A549 (cell line): ENCODE data around the gene PRR19. TPM values are rescaled to one million over a fixed set of nuclear protein-coding genes. Genes with fewer than 3 reads are reported as not detected.
A peak's percentile ranks its signal among the peaks of the same experiment; 100 is the strongest.
"Not testable (repeated sequence)": the region's sequence is repeated elsewhere in the genome, so short reads cannot be mapped to it uniquely, and the experiment has no call there.

Source experiments
- ATAC-seq, 2 experiments: fragments of 200-7000 bp in 1 of 2; fragments of >200 bp in 1 of 2; cut with Nextera tagmentation in 1 of 2; cut with Tn5 transposase in 1 of 2; 3 replicates each; pipeline versions ENCODE4 v1.8.0 to v1.9.1; 2018 to 2020; ENCODE audit warnings: mild to moderate bottlenecking in 1 of 2, moderate library complexity in 1 of 2
- CTCF ChIA-PET: fragments of 300-600 bp; sonication (Branson Sonifier 250); formaldehyde crosslinking; extraction: SDS; loops from one replicate; lab custom pipeline; 2021; ENCODE audit warnings: antibody characterized with exemption, inconsistent platforms; lab: Yijun Ruan, JAX
- POLR2A ChIA-PET: fragments of 350-600 bp; formaldehyde crosslinking; extraction: SDS; loops from one replicate; lab custom pipeline; 2021; ENCODE audit warnings: antibody characterized with exemption, inconsistent platforms; lab: Yijun Ruan, JAX
- DNase-seq, 2 experiments: peaks; one replicate each; pipeline versions ENCODE4 v3.0.0 to v3.0.0-alpha.2; 2011 to 2016; ENCODE audit warnings: low read depth in 1 of 2, low spot score in 1 of 2
- FAIRE-seq: peaks from 2 replicates; lab custom pipeline; 2011; peaks lifted over from hg19 to GRCh38; lab: Jason Lieb, UNC
- H3K27ac ChIP-seq, 2 experiments: fragments of >200 bp; sonication (Bioruptor Twin); formaldehyde crosslinking; 3 replicates each; pipeline ENCODE4 v1.5.1; 2016 to 2017
- H3K4me1 ChIP-seq: fragments of >200 bp; sonication (Bioruptor Twin); formaldehyde crosslinking; 3 replicates; pipeline ENCODE4 v1.6.1; 2016
- H3K4me2 ChIP-seq: fragments of >200 bp; sonication (Bioruptor Twin); formaldehyde crosslinking; 3 replicates; pipeline ENCODE4 v1.6.1; 2016
- H3K4me3 ChIP-seq: fragments of >200 bp; sonication (Bioruptor Twin); formaldehyde crosslinking; 3 replicates; pipeline ENCODE4 v1.5.1; 2016
- H3K9me3 ChIP-seq: fragments of >200 bp; sonication (Bioruptor Twin); formaldehyde crosslinking; 3 replicates; pipeline ENCODE4 v1.6.1; 2016
- CHD4 ChIP-seq: fragments of 200-600 bp; sonication (generic); IDR thresholded peaks from 2 replicates; pipeline ENCODE4 v1.6.1; 2016; ENCODE audit warnings: antibody characterized with exemption, mild to moderate bottlenecking, borderline replicate concordance
- CTCF ChIP-seq: fragments of >200 bp; sonication (Bioruptor Twin); formaldehyde crosslinking; IDR thresholded peaks from 3 replicates; pipeline ENCODE4 v1.5.1; 2016
- EHF ChIP-seq: fragments of 250-450 bp; sonication (Bioruptor Pico); IDR thresholded peaks from 2 replicates; pipeline ENCODE4 v1.5.0; 2020; ENCODE audit warnings: mild to moderate bottlenecking
- EP300 ChIP-seq, 2 experiments: fragments of >200 bp; sonication (Bioruptor Twin); formaldehyde crosslinking; IDR thresholded peaks; 2 replicates in 1 of 2; 3 replicates in 1 of 2; pipeline ENCODE4 v1.6.1; 2016 to 2017
- GATA3 ChIP-seq: IDR thresholded peaks from 2 replicates; pipeline ENCODE4 v1.6.1; 2012; ENCODE audit warnings: borderline replicate concordance
- HOXA7 ChIP-seq: fragments of 250-450 bp; sonication (Bioruptor Pico); IDR thresholded peaks from 2 replicates; pipeline ENCODE4 v1.5.0; 2020; ENCODE audit warnings: mild to moderate bottlenecking, moderate library complexity
- HOXB13 ChIP-seq: fragments of 250-450 bp; sonication (Bioruptor Pico); IDR thresholded peaks from 2 replicates; pipeline ENCODE4 v1.5.0; 2020; ENCODE audit warnings: low read depth, mild to moderate bottlenecking, moderate library complexity
- KDM1A ChIP-seq: fragments of 200-600 bp; sonication (generic); IDR thresholded peaks from 2 replicates; pipeline ENCODE4 v1.6.1; 2016; ENCODE audit warnings: low read depth, mild to moderate bottlenecking
- MAX ChIP-seq: IDR thresholded peaks from 2 replicates; pipeline ENCODE4 v1.6.1; 2012
- POLR2AphosphoS2 ChIP-seq: conservative IDR thresholded peaks from 2 replicates; pipeline ENCODE4 v1.6.1; 2012; ENCODE audit warnings: low read length, improper control_type of control experiment, inconsistent platforms
- TFCP2L1 ChIP-seq: fragments of 250-450 bp; sonication (Bioruptor Pico); IDR thresholded peaks from 2 replicates; pipeline ENCODE4 v1.5.0; 2021; ENCODE audit warnings: mild to moderate bottlenecking
- ZC3H11A ChIP-seq: fragments of 450-650 bp; IDR thresholded peaks from 2 replicates; pipeline ENCODE4 v1.6.1; 2014; ENCODE audit warnings: antibody characterized with exemption, mild to moderate bottlenecking
- ZSCAN20 ChIP-seq: fragments of 250-450 bp; sonication (Bioruptor Pico); IDR thresholded peaks from 2 replicates; pipeline ENCODE4 v1.8.0; 2022; ENCODE audit warnings: mild to moderate bottlenecking, moderate library complexity
- WGBS: methylation state at CpG from one replicate; pipeline ENCODE4 v1.1.6; 2017; ENCODE audit errors: missing lambda C conversion rate; 5-methylcytosine and 5-hydroxymethylcytosine counted together
- polyA plus RNA-seq, 4 experiments: library from polyadenylated mRNA; depleted of rRNA in 3 of 4; stranded (reverse); fragments of >200 nt; fragmentation: RNase III in 1 of 4; extraction: RNeasy Plus Mini Kit Qiagen cat#74134 plus additional on column Dnase treatment in 1 of 4; gene quantifications; 2 replicates in 3 of 4; 3 replicates in 1 of 4; pipeline ENCODE4 v1.2.3, GENCODE V29; 2011 to 2017
- TF ChIP-seq, protein P1 (sequence below): fragments of >200 bp; sonication (Bioruptor Twin); formaldehyde crosslinking; IDR thresholded peaks from 2 replicates; pipeline ENCODE4 v1.6.1; 2016

Gene PRR19
- polyA plus RNA-seq, 2 of the 4 experiments (the other 2 are of a cell fraction) = 1.1 to 4.5 TPM

DNA sequence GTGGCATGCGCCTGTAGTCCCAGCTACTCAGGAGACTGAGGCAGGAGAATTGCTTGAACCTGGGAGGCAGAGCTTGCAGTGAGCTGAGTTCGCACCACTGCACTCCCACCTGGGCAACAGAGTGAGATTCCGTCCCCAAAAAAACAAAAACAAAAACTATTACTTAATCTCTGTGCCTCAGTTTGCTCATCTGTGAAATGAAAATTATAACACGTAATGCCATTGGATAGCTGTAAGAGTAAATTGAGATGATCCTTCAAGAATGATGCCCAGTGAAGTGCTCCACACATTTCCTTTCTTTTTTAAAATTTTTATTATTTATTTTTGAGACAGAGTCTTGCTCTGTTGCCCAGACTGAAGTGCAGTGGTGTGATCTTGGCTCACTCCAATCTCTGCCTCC lies 38.0 kb downstream of the PRR19 start:
- peak; percentile 65; the same call in 1 of the 2 replicates for TF ChIP-seq KDM1A
- 0 out of 2 replicates have a peak, but pooled peaks have one; percentile 74 for TF ChIP-seq CHD4
- peak; percentile 85 for FAIRE-seq
- DNase-seq, H3K27ac ChIP-seq, H3K4me3 ChIP-seq, POLR2A ChIA-PET, H3K4me2 ChIP-seq, H3K9me3 ChIP-seq, ATAC-seq, H3K4me1 ChIP-seq: not testable (repeated sequence)
- CTCF ChIA-PET = interaction anchor here (0.8 to 1.2 kb wide), 3 partner anchors 61 to 207 kb away, joined by 3 read pairs; no protein-coding TSS in a partner anchor
- 97% methylated on average over 4 of the region's 4 CpGs for WGBS

DNA sequence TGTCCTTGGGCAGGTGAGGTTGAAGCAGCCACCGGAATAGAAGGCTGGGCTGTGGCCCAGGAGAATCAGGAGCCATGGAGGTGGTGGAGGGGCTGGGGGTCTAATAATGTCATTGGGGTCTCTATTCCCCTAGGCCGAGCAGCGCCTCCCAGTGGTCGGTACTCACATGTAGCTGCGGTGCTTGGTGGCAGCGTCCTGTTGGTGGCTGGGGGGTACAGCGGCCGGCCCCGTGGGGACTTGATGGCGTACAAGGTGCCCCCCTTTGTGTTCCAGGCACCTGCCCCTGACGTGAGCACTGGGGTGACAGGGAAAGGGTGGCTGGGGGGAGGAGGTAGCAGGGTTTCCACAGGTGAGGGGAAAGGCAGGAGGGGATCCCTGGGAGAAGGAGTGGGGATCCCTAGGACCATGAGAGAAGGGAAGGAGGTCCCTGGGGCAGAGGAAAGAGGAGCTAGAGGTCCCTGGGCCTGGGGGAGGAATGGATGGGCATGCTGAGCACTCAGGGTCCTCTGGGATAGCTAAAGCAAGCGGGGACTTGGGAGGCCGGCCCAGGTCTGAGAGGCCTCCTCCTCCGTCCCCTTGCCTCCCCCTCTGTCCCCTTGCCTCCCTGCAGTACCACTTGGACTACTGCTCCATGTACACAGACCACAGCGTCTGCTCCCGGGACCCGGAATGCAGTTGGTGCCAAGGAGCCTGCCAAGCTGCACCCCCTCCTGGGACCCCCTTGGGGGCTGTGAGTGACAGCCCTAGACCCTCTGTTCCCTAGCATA lies 41.6 kb downstream of the PRR19 start:
- no peak for DNase-seq
- no peak for FAIRE-seq
- 71% methylated on average over 17 of the region's 17 CpGs for WGBS
- Histone ChIP-seq H3K4me3 (no peak overlapping the region), H3K4me2 (no peak overlapping the region), H3K27ac (no peak overlapping the region), H3K9me3 (no peaks in the 10 kb centered on the region), H3K4me1 (peaks cover 6% of the 10 kb centered on the region; the same call in 2 of the 3 replicates)
- POLR2A ChIA-PET = no interaction called here
- ATAC-seq = peak; percentile 57 to 69
- TF ChIP-seq HOXA7 (CRISPR knock-in tag) = no peak
- peak; percentile 27; the same call in 1 of the 3 replicates for TF ChIP-seq CTCF
- no peak for TF ChIP-seq KDM1A
- no peak for TF ChIP-seq EP300 (IDR thresholded peaks at IDR 0.05)
- CTCF ChIA-PET = interaction anchor here (0.6 to 3.9 kb wide), 19 partner anchors 11 to 1939 kb away, joined by 3 to 27 read pairs (median 3); partner anchors contain the start of genes POU2F2 and TMEM145

- DNase-seq = no peak
- POLR2A ChIA-PET = no interaction called here
- TF ChIP-seq POLR2AphosphoS2 = no peak
- TF ChIP-seq MAX = no peak
- TF ChIP-seq HOXB13 (CRISPR knock-in tag) = no peak
- no peak for TF ChIP-seq CHD4
- no peak for TF ChIP-seq ZC3H11A
- TF ChIP-seq, protein P1, sequence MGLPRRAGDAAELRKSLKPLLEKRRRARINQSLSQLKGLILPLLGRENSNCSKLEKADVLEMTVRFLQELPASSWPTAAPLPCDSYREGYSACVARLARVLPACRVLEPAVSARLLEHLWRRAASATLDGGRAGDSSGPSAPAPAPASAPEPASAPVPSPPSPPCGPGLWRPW = no peak
- TF ChIP-seq GATA3 = no peak
- TF ChIP-seq KDM1A = no peak
- TF ChIP-seq EHF (CRISPR knock-in tag) = no peak
- TF ChIP-seq TFCP2L1 (CRISPR knock-in tag) = no peak
- no peak for TF ChIP-seq ZSCAN20 (CRISPR knock-in tag)
- no peak for TF ChIP-seq HOXA7 (CRISPR knock-in tag)
- Histone ChIP-seq H3K27ac (no peak overlapping the region), H3K9me3 (no peaks in the 10 kb centered on the region), H3K4me3 (no peak overlapping the region), H3K4me1 (peaks cover 6% of the 10 kb centered on the region; the same call in 2 of the 3 replicates), H3K4me2 (no peak overlapping the region)
- CTCF ChIA-PET = interaction anchor here (0.6 to 3.9 kb wide), 16 partner anchors 12 to 215 kb away, joined by 3 to 27 read pairs (median 3); no protein-coding TSS in a partner anchor
- 94% methylated on average over 18 of the region's 18 CpGs for WGBS
- FAIRE-seq = no peak
- ATAC-seq = peak; percentile 18 to 26; a peak in 4 of 6 replicates
These were observed 42.5 kb downstream of the PRR19 start for GRCh38 chr19:42344336-42344893.
